IPS-15b (cell line): ENCODE results near the gene EYA3.

Source experiments
- H3K27me3 ChIP-seq: one replicate; pipeline ENCODE4 v1.6.1; 2013; ENCODE audit warnings: low read length; ENCODE audit not compliant: control insufficient read depth, insufficient read depth
- H3K36me3 ChIP-seq: one replicate; pipeline ENCODE4 v1.6.1; 2013; ENCODE audit warnings: low read length; ENCODE audit not compliant: control insufficient read depth, insufficient read depth
- H3K4me1 ChIP-seq: one replicate; pipeline ENCODE4 v1.6.1; 2013; ENCODE audit warnings: mild to moderate bottlenecking, low read length; ENCODE audit not compliant: control insufficient read depth, insufficient read depth
- H3K4me3 ChIP-seq: one replicate; pipeline ENCODE4 v1.5.1; 2013; ENCODE audit warnings: low read depth, low read length
- H3K9ac ChIP-seq: one replicate; pipeline ENCODE4 v1.6.1; 2013; ENCODE audit warnings: low read depth, mild to moderate bottlenecking, low read length
- H3K9me3 ChIP-seq: one replicate; pipeline ENCODE4 v1.6.1; 2013; ENCODE audit warnings: mild to moderate bottlenecking, low read length; ENCODE audit not compliant: control insufficient read depth, insufficient read depth

Gene EYA3

DNA sequence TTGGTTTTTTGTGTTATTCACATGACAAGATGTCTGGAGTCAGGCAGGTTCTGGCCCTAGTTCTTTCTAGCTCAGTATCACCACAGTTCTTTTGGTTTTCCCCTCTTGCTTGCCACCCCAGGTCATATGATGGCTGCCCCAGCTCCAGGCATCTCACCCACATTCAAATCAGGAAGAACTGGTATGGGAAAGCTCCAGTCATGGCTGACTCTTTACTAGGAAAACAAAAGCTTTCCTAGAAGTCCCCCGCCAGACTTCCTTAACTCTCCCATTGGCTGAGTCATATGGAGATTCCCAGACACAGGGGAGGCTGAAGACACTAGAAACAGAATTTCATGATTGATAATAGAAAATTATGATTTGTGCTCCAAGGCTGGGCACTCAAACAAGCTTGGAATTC lies 22.1 kb upstream of the EYA3 start:
- no peaks in the 10 kb centered on the region for H3K27me3 ChIP-seq
- H3K4me1 ChIP-seq: no peaks in the 10 kb centered on the region
- no peak overlapping the region for H3K9ac ChIP-seq
- H3K36me3 ChIP-seq: no peaks in the 10 kb centered on the region
- no peaks in the 10 kb centered on the region for H3K9me3 ChIP-seq
- H3K4me3 ChIP-seq: no peak overlapping the region

DNA sequence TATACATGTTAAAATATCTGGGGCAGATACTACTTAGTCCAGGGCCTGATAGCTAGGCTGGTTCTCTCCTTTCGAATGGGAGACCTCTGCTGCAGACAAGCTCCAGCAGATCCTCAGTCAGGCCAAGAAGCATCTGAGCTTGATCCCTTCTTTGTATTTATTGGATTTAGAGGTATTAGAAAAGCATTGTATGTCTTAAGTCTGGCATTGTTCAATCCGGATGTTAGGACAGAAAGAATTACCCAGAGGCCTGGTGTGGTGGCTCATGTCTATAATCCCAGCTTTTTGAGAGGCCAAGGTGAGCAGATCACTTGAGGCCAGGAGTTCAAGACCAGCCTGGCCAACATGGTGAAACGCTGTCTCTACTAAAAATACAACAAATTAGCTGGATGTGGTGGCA lies 21.2 kb upstream of the EYA3 start:
- Histone ChIP-seq H3K9ac (no peak overlapping the region), H3K4me1 (peaks cover under 1% of the 10 kb centered on the region), H3K36me3 (no peaks in the 10 kb centered on the region), H3K9me3 (no peaks in the 10 kb centered on the region), H3K4me3 (no peak overlapping the region), H3K27me3 (no peaks in the 10 kb centered on the region)

DNA sequence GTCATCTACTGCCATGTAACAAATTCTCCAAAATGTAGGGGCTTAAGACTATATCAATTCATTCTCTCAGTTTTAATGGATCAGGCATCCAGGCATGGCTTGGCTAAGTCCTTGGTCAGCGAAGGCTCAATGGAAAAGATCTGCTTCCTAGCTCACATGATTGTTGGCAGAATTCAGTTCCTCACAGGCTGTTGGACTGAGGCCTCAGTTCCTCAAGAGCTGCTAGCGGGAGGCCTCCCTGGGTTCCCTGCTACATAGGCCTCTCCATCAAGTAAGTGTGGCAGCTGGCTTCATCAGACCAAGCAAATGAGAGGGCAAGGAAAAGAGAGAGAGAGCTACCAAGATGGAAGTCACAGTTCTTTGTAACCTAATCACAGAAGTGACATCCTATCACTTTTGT lies 19.6 kb upstream of the EYA3 start:
- Histone ChIP-seq H3K36me3 (no peaks in the 10 kb centered on the region), H3K4me3 (no peak overlapping the region), H3K9ac (no peak overlapping the region), H3K9me3 (no peaks in the 10 kb centered on the region), H3K27me3 (no peaks in the 10 kb centered on the region), H3K4me1 (peaks cover 3% of the 10 kb centered on the region)

DNA sequence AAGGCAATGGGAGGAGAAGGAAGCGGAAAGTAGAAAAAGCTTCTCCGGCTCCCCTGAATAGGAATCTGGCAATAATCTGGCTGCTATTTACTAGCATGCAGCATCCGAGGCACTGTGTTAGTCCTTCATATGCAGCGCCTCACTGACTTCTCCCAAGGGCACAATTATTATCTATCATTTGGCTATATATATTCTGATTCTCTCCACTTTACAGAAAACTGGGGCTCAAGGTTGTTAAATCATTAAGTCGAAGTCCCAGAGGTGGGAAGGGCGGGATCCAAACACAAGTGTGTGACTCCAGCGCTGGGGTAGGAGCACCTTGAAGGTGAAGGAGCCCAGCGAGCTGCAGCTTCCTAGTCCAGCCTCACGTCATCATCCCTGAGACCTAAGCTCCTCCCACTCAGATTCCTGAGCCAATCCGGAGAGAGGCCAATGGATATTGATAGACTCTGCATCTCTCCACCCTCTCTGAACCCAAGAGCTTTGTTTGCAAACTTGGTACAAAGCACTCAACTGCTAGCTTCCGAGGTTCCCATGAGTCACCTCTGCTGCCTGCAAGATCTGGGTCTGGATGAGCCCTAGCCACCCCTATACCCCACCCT lies 16.6 kb upstream of the EYA3 start:
- H3K36me3 ChIP-seq: no peaks in the 10 kb centered on the region
- H3K27me3 ChIP-seq: no peaks in the 10 kb centered on the region
- H3K9ac ChIP-seq: no peak overlapping the region
- peak overlapping the region; percentile 30 for H3K4me3 ChIP-seq
- peaks cover 3% of the 10 kb centered on the region for H3K4me1 ChIP-seq
- H3K9me3 ChIP-seq: no peaks in the 10 kb centered on the region

DNA sequence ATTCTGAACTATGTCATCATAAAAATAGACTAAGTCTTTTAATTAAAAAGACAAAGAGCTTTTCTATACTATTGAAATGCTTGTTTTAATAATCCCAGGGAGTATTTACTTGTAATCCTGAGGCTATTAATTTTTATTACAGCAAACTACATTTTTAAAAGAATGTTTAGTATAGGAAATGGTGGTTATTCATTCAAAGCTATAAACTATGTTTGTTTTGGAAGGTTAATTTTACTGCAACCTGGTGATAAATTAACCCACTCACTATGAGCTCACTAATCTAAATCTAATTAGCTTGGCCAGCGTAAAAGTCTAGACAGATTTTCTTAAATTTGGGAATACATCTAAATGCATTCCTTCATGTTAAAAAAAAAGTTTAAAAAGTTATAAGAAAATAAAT lies 13.8 kb upstream of the EYA3 start:
- Histone ChIP-seq H3K9ac (no peak overlapping the region), H3K9me3 (no peaks in the 10 kb centered on the region), H3K36me3 (no peaks in the 10 kb centered on the region), H3K4me1 (peaks cover 3% of the 10 kb centered on the region), H3K4me3 (no peak overlapping the region), H3K27me3 (no peaks in the 10 kb centered on the region)

DNA sequence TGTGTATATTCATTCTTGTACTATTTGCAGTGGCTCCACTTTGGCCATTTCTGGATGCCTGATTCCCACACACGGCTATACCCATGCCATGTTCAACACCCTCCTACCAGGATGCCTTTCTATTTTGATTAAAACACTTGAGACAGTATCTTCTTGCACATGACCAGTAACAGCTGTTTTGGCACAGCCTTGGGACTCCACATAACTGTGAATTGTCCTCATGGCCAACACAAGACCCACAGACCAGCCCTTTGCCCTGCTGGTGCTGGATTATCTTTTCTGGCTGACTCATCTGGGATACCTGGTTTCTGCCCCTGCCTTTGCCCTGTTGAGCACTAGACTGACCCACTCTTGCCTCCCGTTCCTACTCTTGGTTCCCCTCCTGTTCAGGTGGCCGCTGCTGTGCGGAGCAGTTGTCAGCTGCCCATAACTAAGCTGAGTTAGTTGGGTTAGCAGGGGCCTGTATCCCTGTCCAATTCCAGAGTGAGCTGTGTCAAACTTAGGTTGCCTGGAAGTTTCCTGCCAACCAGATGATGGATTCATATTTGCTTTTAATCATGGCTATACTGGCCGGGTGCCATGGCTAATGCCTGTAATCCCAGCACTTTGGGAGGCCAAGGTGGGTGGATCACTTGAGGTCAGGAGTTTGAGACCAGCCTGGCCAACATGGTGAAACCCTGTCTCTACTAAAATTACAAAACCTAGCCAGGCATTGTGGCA lies 10.8 kb upstream of the EYA3 start:
- Histone ChIP-seq H3K9me3 (no peaks in the 10 kb centered on the region), H3K27me3 (no peaks in the 10 kb centered on the region), H3K9ac (no peak overlapping the region), H3K4me1 (no peaks in the 10 kb centered on the region), H3K4me3 (no peak overlapping the region), H3K36me3 (no peaks in the 10 kb centered on the region)

DNA sequence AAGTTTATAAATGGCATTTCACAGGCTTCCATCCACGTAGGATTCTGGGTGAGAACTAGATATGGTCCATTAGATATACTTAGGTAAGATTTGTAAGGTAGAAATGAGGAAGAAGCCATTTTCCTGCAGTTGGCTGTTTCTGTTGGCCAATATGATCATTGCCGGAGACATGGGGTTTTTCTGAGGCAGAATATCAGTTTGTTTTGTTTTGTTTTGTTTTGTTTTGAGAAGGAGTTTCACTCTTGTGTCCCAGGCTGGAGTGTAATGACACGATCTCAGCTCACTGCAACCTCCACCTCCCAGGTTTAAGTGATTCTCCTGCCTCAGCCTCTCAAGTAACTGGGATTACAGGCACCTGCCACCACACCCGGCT lies 8.7 kb upstream of the EYA3 start:
- H3K9me3 ChIP-seq: no peaks in the 10 kb centered on the region
- H3K4me3 ChIP-seq: no peak overlapping the region
- H3K27me3 ChIP-seq: no peaks in the 10 kb centered on the region
- no peaks in the 10 kb centered on the region for H3K4me1 ChIP-seq
- no peak overlapping the region for H3K9ac ChIP-seq
- H3K36me3 ChIP-seq: no peaks in the 10 kb centered on the region

DNA sequence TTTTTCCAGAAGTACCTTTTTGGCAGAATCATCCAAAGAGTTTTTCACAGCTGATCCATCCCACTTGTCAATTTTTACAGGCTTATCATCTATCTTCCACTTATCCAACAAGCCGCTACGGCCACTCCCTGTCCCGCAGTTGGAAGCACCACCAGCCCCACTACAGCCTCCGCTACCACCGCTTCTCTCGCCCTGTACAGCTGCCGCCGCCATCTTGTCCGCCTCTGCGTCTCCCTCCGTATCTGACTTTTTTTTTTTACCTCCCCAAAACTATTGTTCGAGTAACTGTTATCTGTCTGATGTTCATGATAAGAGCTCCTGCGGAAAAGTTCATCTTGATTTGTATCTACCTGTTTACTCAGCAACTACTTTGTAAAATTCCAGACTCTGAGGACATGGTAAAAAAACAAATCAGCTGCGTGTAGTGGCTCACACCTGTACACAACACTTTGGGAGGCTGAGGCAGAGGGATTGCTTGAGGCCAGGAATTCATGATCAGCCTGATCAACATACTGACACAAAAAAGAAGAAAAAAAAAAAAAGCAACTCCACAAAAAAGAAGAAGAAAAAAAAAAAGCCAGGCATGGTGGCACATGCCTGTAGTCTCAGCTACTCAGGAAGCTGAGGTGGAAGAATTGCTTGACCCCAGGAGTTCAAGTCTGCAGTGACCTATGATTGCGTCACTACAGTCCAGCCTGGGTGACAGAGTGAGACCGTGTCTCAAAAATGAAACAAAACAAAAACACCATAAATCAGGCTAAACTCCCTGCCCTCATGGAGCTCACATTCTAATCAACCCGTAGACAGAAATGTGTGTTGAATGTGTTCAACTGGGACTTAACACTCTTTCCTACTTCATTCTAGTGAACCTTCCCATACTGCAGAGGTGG lies 8.0 kb upstream of the EYA3 start:
- Histone ChIP-seq H3K9ac (no peak overlapping the region), H3K4me1 (no peaks in the 10 kb centered on the region), H3K4me3 (no peak overlapping the region), H3K36me3 (no peaks in the 10 kb centered on the region), H3K27me3 (no peaks in the 10 kb centered on the region), H3K9me3 (no peaks in the 10 kb centered on the region)

DNA sequence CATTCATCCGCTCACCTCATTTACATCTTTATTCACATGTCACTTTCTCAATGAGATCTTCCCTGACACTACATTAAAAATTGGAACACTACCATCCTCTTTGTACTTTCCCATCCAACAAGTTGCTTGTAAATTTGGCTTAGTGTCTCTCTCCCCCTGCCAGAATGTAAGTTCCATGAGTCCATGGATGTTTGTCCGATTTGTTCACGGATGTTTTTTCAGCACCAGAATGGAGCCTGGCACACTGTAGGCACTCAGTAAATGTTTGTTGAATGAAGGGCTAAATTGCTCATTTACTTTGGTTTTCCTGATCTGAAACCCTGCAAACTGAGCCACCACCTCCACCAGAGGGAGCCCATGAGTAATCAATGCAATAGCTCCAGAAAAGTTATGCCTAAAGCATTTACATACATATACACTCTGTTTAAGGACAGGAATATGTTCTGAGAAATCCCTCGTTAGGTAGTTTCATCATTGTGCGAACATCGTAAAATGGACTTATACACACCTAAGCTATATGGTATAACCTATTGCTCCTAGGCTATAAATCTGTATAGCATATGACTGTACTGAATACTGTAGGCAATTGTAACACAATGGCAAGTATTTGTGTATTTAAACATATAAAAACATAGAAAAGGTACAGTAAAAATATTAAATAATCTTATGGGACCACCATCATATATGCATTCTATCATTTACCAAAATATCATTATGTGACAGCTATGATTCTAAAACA lies 2.8 kb upstream of the EYA3 start:
- H3K4me1 ChIP-seq: peaks cover 7% of the 10 kb centered on the region
- H3K9me3 ChIP-seq: no peaks in the 10 kb centered on the region
- no peaks in the 10 kb centered on the region for H3K36me3 ChIP-seq
- no peaks in the 10 kb centered on the region for H3K27me3 ChIP-seq
- no peak overlapping the region for H3K4me3 ChIP-seq
- H3K9ac ChIP-seq: no peak overlapping the region

DNA sequence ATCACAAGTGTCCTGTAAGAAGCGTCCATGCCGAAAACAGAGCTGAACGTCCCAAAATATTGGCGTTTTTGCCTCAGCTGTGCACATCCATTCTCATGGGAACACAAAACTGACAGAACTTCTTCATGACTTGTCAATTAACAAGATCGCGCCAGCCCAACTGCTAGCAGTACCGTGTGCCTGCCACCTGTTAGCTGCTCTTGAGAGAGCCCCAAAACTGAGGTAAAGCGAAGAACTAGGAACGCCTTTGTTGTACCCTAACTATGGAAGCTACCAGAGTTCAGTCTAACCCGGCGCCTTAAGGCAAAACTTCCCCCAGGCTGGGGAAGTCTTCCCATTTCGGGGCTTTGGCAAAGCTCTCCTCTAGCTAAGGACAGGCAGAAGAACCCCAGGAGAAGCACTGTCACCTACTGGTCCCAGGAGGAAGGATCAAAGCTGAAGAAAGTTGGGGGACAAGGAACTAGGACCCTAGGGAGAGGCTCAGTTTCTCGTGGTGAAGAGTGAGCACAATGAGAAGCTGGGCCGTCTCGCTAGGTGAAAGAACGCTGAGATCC lies 719 bp downstream of the EYA3 start:
- Histone ChIP-seq H3K27me3 (no peaks in the 10 kb centered on the region), H3K4me3 (peak overlapping the region; percentile 96), H3K4me1 (peaks cover 7% of the 10 kb centered on the region), H3K9ac (peak overlapping the region; percentile 87), H3K36me3 (no peaks in the 10 kb centered on the region), H3K9me3 (no peaks in the 10 kb centered on the region)

DNA sequence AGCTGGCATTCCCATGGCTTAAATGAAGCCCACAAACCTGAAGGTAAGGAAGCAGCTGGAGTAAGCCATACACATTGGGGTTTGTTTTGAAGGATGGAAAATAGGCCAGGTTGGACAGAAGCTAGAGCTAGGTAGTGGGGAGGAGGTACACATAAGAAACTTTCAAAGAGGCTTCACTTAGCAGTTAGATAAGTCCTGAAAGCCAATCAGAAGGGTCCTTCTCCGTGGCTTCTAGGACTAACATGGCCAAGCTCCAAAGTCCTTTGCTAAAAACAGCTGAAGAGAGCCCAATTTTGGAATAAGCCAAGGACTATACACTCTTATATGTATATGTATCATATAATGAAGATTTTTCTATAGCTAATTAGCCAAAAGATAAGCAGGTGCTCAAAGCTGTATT lies 1.8 kb downstream of the EYA3 start:
- Histone ChIP-seq H3K9me3 (no peaks in the 10 kb centered on the region), H3K9ac (no peak overlapping the region), H3K4me1 (peaks cover 7% of the 10 kb centered on the region), H3K36me3 (no peaks in the 10 kb centered on the region), H3K4me3 (no peak overlapping the region), H3K27me3 (no peaks in the 10 kb centered on the region)
